Common myeloid progenitor, CD34-positive (primary cell): ENCODE results near the gene THEM5.
A peak's percentile ranks its signal among the peaks of the same experiment; 100 is the strongest.

ENCODE experiments used
- CTCF ChIA-PET: fragments of 350-600 bp; sonication (Branson Sonifier 250); formaldehyde crosslinking; loops from one replicate; lab custom pipeline; 2021; ENCODE audit warnings: antibody characterized with exemption; lab: Charles Lee
- POLR2A ChIA-PET: fragments of 350-600 bp; sonication (Branson Sonifier 250); formaldehyde crosslinking; loops from one replicate; lab custom pipeline; 2021; ENCODE audit warnings: antibody characterized with exemption; lab: Charles Lee
- DNase-seq, 3 donors: peaks; one replicate each; pipeline versions ENCODE4 v3.0.0 to v3.0.0-alpha.2; 2013
- H3K27ac ChIP-seq, 2 experiments: 1 replicate in 1 of 2; 2 replicates in 1 of 2; pipeline ENCODE4 v1.7.0; 2013; ENCODE audit warnings: inconsistent platforms in 2 of 2, low read length in 2 of 2, mild to moderate bottlenecking in 2 of 2, low read depth in 1 of 2, moderate library complexity in 1 of 2; ENCODE audit not compliant: severe bottlenecking in 2 of 2, insufficient read depth in 1 of 2, poor library complexity in 1 of 2
- H3K27me3 ChIP-seq, 5 experiments: replicated peaks in 2 of 5; 1 replicate in 3 of 5; 2 replicates in 2 of 5; pipeline versions ENCODE4 v1.6.1 to v1.7.0; 2013; ENCODE audit warnings: low read length in 4 of 5, mild to moderate bottlenecking in 2 of 5, moderate library complexity in 2 of 5, inconsistent platforms in 1 of 5; ENCODE audit not compliant: insufficient read depth in 5 of 5, control insufficient read depth in 4 of 5
- H3K36me3 ChIP-seq, 4 experiments: 1 replicate in 2 of 4; 2 replicates in 2 of 4; pipeline versions ENCODE4 v1.6.1 to v1.7.0; 2013; ENCODE audit warnings: low read length in 3 of 4, control low read depth in 1 of 4, mild to moderate bottlenecking in 1 of 4; ENCODE audit not compliant: control insufficient read depth in 4 of 4, insufficient read depth in 4 of 4
- H3K4me1 ChIP-seq, 4 experiments: 1 replicate in 3 of 4; 2 replicates in 1 of 4; pipeline versions ENCODE4 v1.6.1 to v1.7.1; 2013; ENCODE audit warnings: low read length in 3 of 4, mild to moderate bottlenecking in 3 of 4, control low read depth in 1 of 4, inconsistent platforms in 1 of 4, moderate library complexity in 1 of 4; ENCODE audit not compliant: control insufficient read depth in 4 of 4, insufficient read depth in 4 of 4; ENCODE audit errors: control extremely low read depth in 1 of 4
- H3K4me3 ChIP-seq, 7 experiments: 1 replicate in 4 of 7; 2 replicates in 3 of 7; pipeline versions ENCODE4 v1.5.1 to v1.7.0; 2013; ENCODE audit warnings: mild to moderate bottlenecking in 7 of 7, low read length in 6 of 7, moderate library complexity in 6 of 7, inconsistent platforms in 2 of 7, low read depth in 2 of 7, control low read depth in 1 of 7; ENCODE audit not compliant: insufficient read depth in 4 of 7, control insufficient read depth in 1 of 7; ENCODE audit errors: extremely low read depth in 1 of 7
- H3K9me3 ChIP-seq, 5 experiments: 1 replicate in 4 of 5; 2 replicates in 1 of 5; pipeline versions ENCODE4 v1.6.1 to v1.7.1; 2013; ENCODE audit warnings: low read length in 4 of 5, mild to moderate bottlenecking in 2 of 5, inconsistent platforms in 1 of 5, low read depth in 1 of 5, moderate library complexity in 1 of 5; ENCODE audit not compliant: control insufficient read depth in 4 of 5, insufficient read depth in 2 of 5; ENCODE audit errors: control extremely low read depth in 1 of 5
- WGBS: methylation state at CpG from one replicate; pipeline ENCODE4 v1.1.5; 2013; ENCODE audit not compliant: insufficient coverage; 5-methylcytosine and 5-hydroxymethylcytosine counted together

THEM5 gene

GRCh38 chr1:151827853-151828252 lies 25.7 kb downstream of the THEM5 start:
- H3K27me3 ChIP-seq = no peaks in the 10 kb centered on the region
- no peak for DNase-seq
- H3K27ac ChIP-seq = no peak overlapping the region
- H3K36me3 ChIP-seq = no peaks in the 10 kb centered on the region
- 18% methylated on average over 5 of the region's 9 CpGs for WGBS
- ChIA-PET CTCF (interaction anchor here (0.7 to 1.8 kb wide), 3 partner anchors 18 to 134 kb away, joined by 3 to 5 read pairs (median 3); partner anchors contain the start of gene TDRKH), POLR2A (no interaction called here)
- H3K9me3 ChIP-seq = no peaks in the 10 kb centered on the region
- H3K4me1 ChIP-seq = peaks cover 7 to 64% (median 47%) of the 10 kb centered on the region in 4 experiments
- H3K4me3 ChIP-seq = peak overlapping the region in 3 of 7 experiments; percentile 13 to 48 (median 36)

DNA sequence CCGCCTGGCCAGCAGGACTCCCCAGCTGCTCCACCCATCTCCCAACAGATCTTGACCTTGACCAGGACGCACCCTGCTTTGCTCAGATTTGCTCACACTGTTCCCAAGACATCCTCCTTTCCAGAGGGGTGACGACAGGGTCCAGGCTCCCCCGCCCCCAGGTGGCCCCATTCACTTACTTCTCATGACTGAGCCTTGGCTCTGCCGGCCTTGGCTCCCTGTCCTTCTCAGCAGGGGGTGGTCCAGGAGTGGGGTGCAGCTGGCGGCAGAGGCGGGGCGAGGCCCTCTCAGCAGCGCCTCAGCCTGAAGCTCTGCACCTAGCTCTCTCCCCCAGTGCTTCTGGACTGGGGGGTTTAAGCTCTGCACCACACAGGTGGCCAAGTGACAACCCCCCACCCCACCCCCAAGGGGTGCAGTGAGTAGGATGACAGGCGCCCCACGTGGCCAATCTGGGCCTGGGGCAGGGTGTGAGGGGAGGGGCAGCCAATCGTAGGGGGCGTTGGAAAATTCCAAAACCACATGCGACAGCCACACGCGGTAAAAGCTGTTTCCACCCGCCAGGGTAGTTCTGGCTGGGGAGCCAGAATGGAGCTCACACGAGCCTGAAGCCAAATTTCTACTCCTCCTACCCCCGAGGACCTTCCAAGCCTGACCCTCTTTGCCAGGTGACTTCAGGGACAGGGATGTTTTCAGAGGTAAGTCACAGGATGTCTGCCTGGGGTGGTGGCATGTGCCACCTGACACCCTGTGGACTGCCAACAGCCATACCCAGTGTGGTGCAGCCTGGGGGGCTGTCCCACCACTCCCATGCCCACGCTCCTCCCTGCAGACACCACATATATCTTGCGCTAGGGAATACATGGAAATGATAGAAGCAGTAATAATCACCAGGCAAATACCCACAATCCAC lies 27.5 kb downstream of the THEM5 start:
- H3K27ac ChIP-seq = no peak overlapping the region
- WGBS = 79% methylated on average over 14 of the region's 21 CpGs
- no peak for DNase-seq
- CTCF ChIA-PET = interaction anchor here (1.0 to 1.3 kb wide), 2 partner anchors 91 to 106 kb away, joined by 3 to 4 read pairs; no protein-coding TSS in a partner anchor
- H3K4me3 ChIP-seq = no peak overlapping the region
- H3K9me3 ChIP-seq = no peaks in the 10 kb centered on the region
- H3K4me1 ChIP-seq = peaks cover 7 to 69% (median 55%) of the 10 kb centered on the region in 4 experiments
- H3K36me3 ChIP-seq = no peaks in the 10 kb centered on the region
- H3K27me3 ChIP-seq = no peaks in the 10 kb centered on the region
- POLR2A ChIA-PET = no interaction called here

- Histone ChIP-seq H3K27ac (no peak overlapping the region), H3K9me3 (no peaks in the 10 kb centered on the region), H3K4me1 (peaks cover 11 to 70% (median 59%) of the 10 kb centered on the region in 4 experiments), H3K4me3 (no peak overlapping the region), H3K27me3 (no peaks in the 10 kb centered on the region), H3K36me3 (no peaks in the 10 kb centered on the region)
- ChIA-PET CTCF (interaction anchor here (1.2 to 1.3 kb wide), 2 partner anchors 105 to 360 kb away, joined by 3 read pairs; no protein-coding TSS in a partner anchor), POLR2A (no interaction called here)
- 88% methylated on average over 9 of the region's 9 CpGs for WGBS
- no peak for DNase-seq
Measured at GRCh38 chr1:151825204-151825603, 28.3 kb downstream of the THEM5 start.

GRCh38 chr1:151823175-151823574 lies 30.3 kb downstream of the THEM5 start:
- no peak overlapping the region for H3K27ac ChIP-seq

GRCh38 chr1:151822404-151822803 lies 31.1 kb downstream of the THEM5 start:
- H3K27ac ChIP-seq = no peak overlapping the region
- no peaks in the 10 kb centered on the region for H3K36me3 ChIP-seq
- no peak overlapping the region for H3K4me3 ChIP-seq
- CTCF ChIA-PET = interaction anchor here (0.8 to 2.7 kb wide), 4 partner anchors 11 to 22 kb away, joined by 3 to 18 read pairs (median 10); partner anchors contain the start of gene RORC
- POLR2A ChIA-PET = interaction anchor here (0.5 kb wide), 1 partner anchor 1773 kb away, joined by 3 read pairs; no protein-coding TSS in a partner anchor
- no peaks in the 10 kb centered on the region for H3K27me3 ChIP-seq
- H3K9me3 ChIP-seq = no peaks in the 10 kb centered on the region
- peaks cover 6 to 54% (median 42%) of the 10 kb centered on the region in 4 experiments for H3K4me1 ChIP-seq
- peak in 2 of 3 donors; percentile 46 to 54 for DNase-seq
- WGBS = 50% methylated on average over 5 of the region's 7 CpGs

More at GRCh38 chr1:151823175-151823574, 30.3 kb downstream of the THEM5 start:
- Histone ChIP-seq H3K27me3 (no peaks in the 10 kb centered on the region), H3K36me3 (no peaks in the 10 kb centered on the region), H3K4me1 (peaks cover 7 to 59% (median 44%) of the 10 kb centered on the region in 4 experiments), H3K4me3 (no peak overlapping the region), H3K9me3 (no peaks in the 10 kb centered on the region)
- 83% methylated on average over 7 of the region's 8 CpGs for WGBS
- ChIA-PET POLR2A (no interaction called here), CTCF (interaction anchor here (1.2 to 2.6 kb wide), 2 partner anchors 13 to 18 kb away, joined by 3 to 16 read pairs; no protein-coding TSS in a partner anchor)
- no peak for DNase-seq

DNA sequence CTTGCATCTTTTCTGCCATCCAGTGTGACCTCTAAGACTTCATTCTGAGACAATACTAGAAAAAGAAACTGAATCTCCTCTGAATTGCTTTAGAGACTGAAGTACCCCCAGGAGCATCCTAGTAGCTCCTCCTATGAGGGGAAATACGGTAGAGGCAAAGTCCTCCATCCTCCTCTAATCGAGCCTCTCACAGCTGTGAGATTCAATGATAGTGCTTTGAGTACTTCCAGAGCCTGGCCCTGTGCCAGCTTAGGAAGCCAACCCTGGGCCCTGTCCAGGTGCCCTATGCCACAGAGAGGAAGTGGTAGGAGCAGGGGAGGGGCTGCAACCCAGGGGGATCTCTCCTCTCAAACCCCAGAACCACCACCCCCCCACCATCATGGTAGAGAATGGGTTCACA lies 32.6 kb downstream of the THEM5 start:
- peak; percentile 46 to 80 (median 78) for DNase-seq
- ChIA-PET CTCF (interaction anchor here (1.1 to 2.7 kb wide), 5 partner anchors 9 to 54 kb away, joined by 3 to 18 read pairs (median 4); partner anchors contain the start of gene RORC), POLR2A (interaction anchor here (0.6 to 1.5 kb wide), 3 partner anchors 14 to 58 kb away, joined by 3 to 4 read pairs (median 4); partner anchors contain the start of gene MRPL9)
- no peaks in the 10 kb centered on the region for H3K36me3 ChIP-seq
- no peak overlapping the region for H3K27ac ChIP-seq
- H3K4me3 ChIP-seq = peak overlapping the region in 1 of 7 experiments; percentile 12
- WGBS = 0% methylated on average over 2 of the region's 2 CpGs
- no peaks in the 10 kb centered on the region for H3K27me3 ChIP-seq
- no peaks in the 10 kb centered on the region for H3K9me3 ChIP-seq
- peaks cover 6 to 58% (median 46%) of the 10 kb centered on the region in 4 experiments for H3K4me1 ChIP-seq
